ENCODE data around the gene OR7C1.
"Not testable (repeated sequence)": the region's sequence is repeated elsewhere in the genome, so short reads cannot be mapped to it uniquely, and the experiment has no call there.

Gene OR7C1

GRCh38 chr19:14768001-14768400 lies 67.0 kb downstream of the OR7C1 start:
- Histone ChIP-seq H3K4me3 (ENCODE audit: insufficient read depth, low read depth, low read length) (no peak overlapping the region), H3K36me3 (ENCODE audit: control insufficient read depth, insufficient read depth, low read length) (no peaks in the 10 kb centered on the region), H3K27ac (ENCODE audit: insufficient read depth, low read depth, low read length, poor library complexity, severe bottlenecking) (no peak overlapping the region), H3K9me3 (ENCODE audit: control insufficient read depth, low read length) (no peaks in the 10 kb centered on the region), H3K27me3 (ENCODE audit: control insufficient read depth, insufficient read depth, low read length, poor library complexity, severe bottlenecking) (no peaks in the 10 kb centered on the region), H3K4me1 (ENCODE audit: control insufficient read depth, insufficient read depth, low read length) (no peaks in the 10 kb centered on the region)
- WGBS, 2 experiments, result 72 to 74% methylated on average over 2 of the region's 2 CpGs

DNA sequence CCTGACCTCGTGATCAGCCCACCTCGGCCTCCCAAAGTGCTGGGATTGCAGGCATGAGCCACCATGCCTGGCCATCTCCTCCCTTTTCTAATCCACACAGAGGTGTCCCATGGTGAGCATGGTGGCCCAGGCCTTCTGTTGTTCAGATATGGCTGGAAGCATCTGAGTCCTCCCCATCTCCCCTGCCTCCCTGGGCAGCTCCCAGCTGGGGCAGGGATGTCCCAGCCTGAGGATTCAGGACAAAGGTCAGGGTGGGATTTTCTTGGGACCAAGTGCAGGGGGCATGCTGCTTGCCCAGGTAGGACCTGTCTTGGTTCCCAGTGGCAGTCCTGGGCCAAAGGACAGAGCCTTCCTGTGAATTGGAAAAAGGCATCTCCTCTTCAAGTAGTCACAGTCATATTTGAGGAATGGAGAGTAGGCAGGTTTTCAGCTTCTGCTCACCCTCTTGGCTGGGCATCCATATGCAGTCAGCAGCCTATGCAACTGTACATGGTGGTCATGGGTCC lies 67.5 kb downstream of the OR7C1 start:
- H3K27ac ChIP-seq (ENCODE audit: insufficient read depth, low read depth, low read length, poor library complexity, severe bottlenecking), result no peak overlapping the region
- WGBS, 2 experiments, result 55 to 78% methylated on average over 2 of the region's 2 CpGs
- H3K36me3 ChIP-seq (ENCODE audit: control insufficient read depth, insufficient read depth, low read length), result no peaks in the 10 kb centered on the region
- H3K27me3 ChIP-seq (ENCODE audit: control insufficient read depth, insufficient read depth, low read length, poor library complexity, severe bottlenecking), result no peaks in the 10 kb centered on the region
- H3K4me1 ChIP-seq (ENCODE audit: control insufficient read depth, insufficient read depth, low read length), result no peaks in the 10 kb centered on the region
- no peak overlapping the region for H3K4me3 ChIP-seq (ENCODE audit: insufficient read depth, low read depth, low read length)
- H3K9me3 ChIP-seq (ENCODE audit: control insufficient read depth, low read length), result no peaks in the 10 kb centered on the region

DNA sequence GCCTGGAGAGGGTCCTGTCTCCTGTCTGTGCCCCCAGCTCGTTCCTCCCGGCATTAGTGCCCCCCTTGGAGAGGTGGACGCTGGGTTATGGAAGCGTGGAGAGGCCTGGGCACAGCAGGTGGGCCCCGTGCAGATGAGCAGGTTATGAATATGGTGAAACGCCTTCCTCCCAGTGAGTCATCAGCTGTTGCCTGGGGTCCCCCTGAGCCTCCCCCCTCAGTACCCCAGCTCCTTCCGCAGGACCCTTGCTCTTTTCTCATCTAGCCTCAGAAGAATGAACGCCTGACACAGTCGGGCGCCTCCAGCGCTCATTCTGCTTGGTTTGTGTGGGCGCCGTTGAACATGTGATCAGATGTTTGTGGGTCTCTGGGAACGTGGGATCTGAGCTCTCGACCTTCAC lies 69.1 kb downstream of the OR7C1 start:
- H3K36me3 ChIP-seq (ENCODE audit: control insufficient read depth, insufficient read depth, low read length); H3K4me3 ChIP-seq (ENCODE audit: insufficient read depth, low read depth, low read length); H3K27ac ChIP-seq (ENCODE audit: insufficient read depth, low read depth, low read length, poor library complexity, severe bottlenecking); H3K4me1 ChIP-seq (ENCODE audit: control insufficient read depth, insufficient read depth, low read length); H3K27me3 ChIP-seq (ENCODE audit: control insufficient read depth, insufficient read depth, low read length, poor library complexity, severe bottlenecking); H3K9me3 ChIP-seq (ENCODE audit: control insufficient read depth, low read length): not testable (repeated sequence)
- 80 to 88% methylated on average over 14 to 15 of the region's 15 CpGs for WGBS, 2 experiments

GRCh38 chr19:14765403-14765802 lies 69.6 kb downstream of the OR7C1 start:
- H3K36me3 ChIP-seq (ENCODE audit: control insufficient read depth, insufficient read depth, low read length); H3K4me1 ChIP-seq (ENCODE audit: control insufficient read depth, insufficient read depth, low read length); H3K9me3 ChIP-seq (ENCODE audit: control insufficient read depth, low read length); H3K27me3 ChIP-seq (ENCODE audit: control insufficient read depth, insufficient read depth, low read length, poor library complexity, severe bottlenecking); H3K4me3 ChIP-seq (ENCODE audit: insufficient read depth, low read depth, low read length); H3K27ac ChIP-seq (ENCODE audit: insufficient read depth, low read depth, low read length, poor library complexity, severe bottlenecking): not testable (repeated sequence)
- WGBS, 2 experiments, result 88 to 98% methylated on average over 3 to 4 of the region's 18 CpGs

DNA sequence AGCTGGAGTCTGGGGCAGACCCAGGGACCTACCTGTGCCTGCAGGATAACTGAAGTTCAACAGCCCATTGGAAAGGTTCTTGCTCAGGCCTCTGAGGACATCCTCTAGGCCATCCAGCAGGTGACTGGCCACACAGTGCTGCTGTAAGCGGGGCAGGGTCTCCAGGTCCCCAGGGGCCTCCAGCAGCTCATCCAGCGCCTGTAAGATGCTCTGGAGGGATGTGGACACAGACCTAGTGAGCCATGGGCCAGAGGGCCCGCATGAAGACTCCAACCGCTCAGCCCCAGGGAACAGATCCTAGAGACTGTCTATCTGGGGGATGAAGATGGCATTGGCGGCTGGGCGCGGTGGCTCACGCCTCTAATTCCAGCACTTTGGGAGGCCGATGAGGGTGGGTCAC lies 70.6 kb downstream of the OR7C1 start:
- 86 to 87% methylated on average over 9 of the region's 9 CpGs for WGBS, 2 experiments

GRCh38 chr19:14763497-14764145 lies 71.4 kb downstream of the OR7C1 start:
- WGBS, 2 experiments, result 71 to 77% methylated on average over 4 of the region's 4 CpGs
- Histone ChIP-seq H3K36me3 (ENCODE audit: control insufficient read depth, insufficient read depth, low read length) (no peaks in the 10 kb centered on the region), H3K27ac (ENCODE audit: insufficient read depth, low read depth, low read length, poor library complexity, severe bottlenecking) (no peak overlapping the region), H3K4me1 (ENCODE audit: control insufficient read depth, insufficient read depth, low read length) (no peaks in the 10 kb centered on the region), H3K9me3 (ENCODE audit: control insufficient read depth, low read length) (no peaks in the 10 kb centered on the region), H3K4me3 (ENCODE audit: insufficient read depth, low read depth, low read length) (no peak overlapping the region), H3K27me3 (ENCODE audit: control insufficient read depth, insufficient read depth, low read length, poor library complexity, severe bottlenecking) (no peaks in the 10 kb centered on the region)

More for the DNA sequence above, 70.6 kb downstream of the OR7C1 start:
- no peak overlapping the region for H3K27ac ChIP-seq (ENCODE audit: insufficient read depth, low read depth, low read length, poor library complexity, severe bottlenecking)
- no peaks in the 10 kb centered on the region for H3K36me3 ChIP-seq (ENCODE audit: control insufficient read depth, insufficient read depth, low read length)
- no peak overlapping the region for H3K4me3 ChIP-seq (ENCODE audit: insufficient read depth, low read depth, low read length)
- H3K27me3 ChIP-seq (ENCODE audit: control insufficient read depth, insufficient read depth, low read length, poor library complexity, severe bottlenecking), result no peaks in the 10 kb centered on the region
- no peaks in the 10 kb centered on the region for H3K4me1 ChIP-seq (ENCODE audit: control insufficient read depth, insufficient read depth, low read length)
- H3K9me3 ChIP-seq (ENCODE audit: control insufficient read depth, low read length), result no peaks in the 10 kb centered on the region

DNA sequence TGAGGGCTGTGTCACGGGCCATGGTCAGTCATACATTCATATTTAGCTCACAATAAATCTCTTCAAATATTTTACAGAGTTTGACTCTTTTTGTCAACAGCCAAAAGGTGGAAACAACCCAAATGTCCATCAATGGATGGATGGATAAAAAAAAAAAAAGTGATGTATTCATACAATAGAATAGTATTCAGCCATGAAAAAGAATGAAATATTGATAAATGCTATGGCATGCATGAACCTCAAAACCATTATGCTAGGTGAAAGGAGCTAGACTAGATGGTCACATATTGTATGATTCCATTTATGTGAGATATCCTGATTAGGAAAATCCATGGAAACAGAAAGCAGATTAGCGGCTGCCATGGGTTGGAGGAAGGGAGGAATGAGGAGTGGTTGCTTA lies 72.9 kb downstream of the OR7C1 start:
- no peak overlapping the region for H3K27ac ChIP-seq (ENCODE audit: insufficient read depth, low read depth, low read length, poor library complexity, severe bottlenecking)
- H3K36me3 ChIP-seq (ENCODE audit: control insufficient read depth, insufficient read depth, low read length), result no peaks in the 10 kb centered on the region
- H3K9me3 ChIP-seq (ENCODE audit: control insufficient read depth, low read length), result peaks cover 2% of the 10 kb centered on the region
- H3K4me3 ChIP-seq (ENCODE audit: insufficient read depth, low read depth, low read length), result no peak overlapping the region
- H3K4me1 ChIP-seq (ENCODE audit: control insufficient read depth, insufficient read depth, low read length), result no peaks in the 10 kb centered on the region
- WGBS, 2 experiments, result 65 to 78% methylated on average over 2 of the region's 2 CpGs
- H3K27me3 ChIP-seq (ENCODE audit: control insufficient read depth, insufficient read depth, low read length, poor library complexity, severe bottlenecking), result no peaks in the 10 kb centered on the region

- Histone ChIP-seq H3K4me3 (ENCODE audit: insufficient read depth, low read depth, low read length) (no peak overlapping the region), H3K4me1 (ENCODE audit: control insufficient read depth, insufficient read depth, low read length) (no peaks in the 10 kb centered on the region), H3K36me3 (ENCODE audit: control insufficient read depth, insufficient read depth, low read length) (no peaks in the 10 kb centered on the region), H3K9me3 (ENCODE audit: control insufficient read depth, low read length) (peaks cover 2% of the 10 kb centered on the region), H3K27ac (ENCODE audit: insufficient read depth, low read depth, low read length, poor library complexity, severe bottlenecking) (no peak overlapping the region), H3K27me3 (ENCODE audit: control insufficient read depth, insufficient read depth, low read length, poor library complexity, severe bottlenecking) (no peaks in the 10 kb centered on the region)
- WGBS, 2 experiments, result 65 to 66% methylated on average over 5 of the region's 5 CpGs
Measured at GRCh38 chr19:14761607-14762006, 73.4 kb downstream of the OR7C1 start.

- Histone ChIP-seq H3K27me3 (ENCODE audit: control insufficient read depth, insufficient read depth, low read length, poor library complexity, severe bottlenecking) (no peaks in the 10 kb centered on the region), H3K4me1 (ENCODE audit: control insufficient read depth, insufficient read depth, low read length) (no peaks in the 10 kb centered on the region), H3K27ac (ENCODE audit: insufficient read depth, low read depth, low read length, poor library complexity, severe bottlenecking) (no peak overlapping the region), H3K4me3 (ENCODE audit: insufficient read depth, low read depth, low read length) (no peak overlapping the region), H3K9me3 (ENCODE audit: control insufficient read depth, low read length) (peaks cover 5% of the 10 kb centered on the region), H3K36me3 (ENCODE audit: control insufficient read depth, insufficient read depth, low read length) (no peaks in the 10 kb centered on the region)
- 52 to 55% methylated on average over 16 of the region's 16 CpGs for WGBS, 2 experiments
Measured at GRCh38 chr19:14758816-14759215, 76.2 kb downstream of the OR7C1 start.

DNA sequence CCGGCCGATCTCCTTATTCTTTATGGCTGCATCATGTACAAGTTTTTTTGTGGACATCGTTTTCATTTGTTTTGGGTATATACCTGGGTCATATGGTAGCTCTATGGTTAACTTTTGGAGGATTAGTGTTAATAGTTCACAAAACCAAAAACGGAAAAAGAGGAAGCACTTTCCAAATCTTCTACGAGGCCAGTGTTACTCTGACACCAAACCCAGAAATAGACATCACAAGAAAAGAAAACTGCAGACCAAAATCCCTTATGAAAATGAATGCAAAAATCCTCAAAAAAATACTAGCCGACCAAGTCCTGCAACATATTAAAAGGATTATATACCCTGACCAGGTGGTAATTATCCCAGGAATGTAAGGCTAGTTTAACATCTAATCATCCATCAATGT lies 86.4 kb downstream of the OR7C1 start:
- Histone ChIP-seq H3K9me3 (ENCODE audit: control insufficient read depth, low read length) (peaks cover 4% of the 10 kb centered on the region), H3K4me3 (ENCODE audit: insufficient read depth, low read depth, low read length) (no peak overlapping the region), H3K4me1 (ENCODE audit: control insufficient read depth, insufficient read depth, low read length) (no peaks in the 10 kb centered on the region), H3K27ac (ENCODE audit: insufficient read depth, low read depth, low read length, poor library complexity, severe bottlenecking) (no peak overlapping the region), H3K36me3 (ENCODE audit: control insufficient read depth, insufficient read depth, low read length) (no peaks in the 10 kb centered on the region), H3K27me3 (ENCODE audit: control insufficient read depth, insufficient read depth, low read length, poor library complexity, severe bottlenecking) (no peaks in the 10 kb centered on the region)
- WGBS, 2 experiments, result 82 to 88% methylated on average over 6 of the region's 6 CpGs
